HCT116 (cell line): ENCODE measurements around the gene FILIP1. TPM values are rescaled to one million over a fixed set of nuclear protein-coding genes. Genes with fewer than 3 reads are reported as not detected.

Source experiments
- ATAC-seq: fragments of 200-7000 bp; cut with Tn5 transposase; 2 replicates; pipeline ENCODE4 v1.9.1; 2020; ENCODE audit warnings: mild to moderate bottlenecking, moderate library complexity
- BruUV-seq: library from RNA; stranded (reverse); fragments of 400-500 nt; replicated peaks from 2 replicates; lab custom pipeline; 2021; lab: Mats Ljungman, UMichigan
- CTCF ChIA-PET: fragments of 300-600 bp; sonication (Branson Sonifier 250); formaldehyde crosslinking; loops from one replicate; lab custom pipeline; 2021; ENCODE audit warnings: antibody characterized with exemption; lab: Charles Lee
- POLR2A ChIA-PET: fragments of 300-600, 350-600 bp; sonication (Branson Sonifier 250); formaldehyde crosslinking; loops from one replicate; lab custom pipeline; 2021; ENCODE audit warnings: antibody characterized with exemption; lab: Charles Lee
- RAD21 ChIA-PET, 2 experiments: fragments of 300-600 bp; sonication (Branson Sonifier 250); formaldehyde crosslinking; loops; one replicate each; lab custom pipeline; 2023; ENCODE audit warnings: low total read pairs in 2 of 2; ENCODE audit not compliant: uncharacterized antibody in 2 of 2, unreplicated experiment in 2 of 2, low non-redundant PET in 1 of 2; lab: Charles Lee
- DNase-seq: peaks from one replicate; pipeline ENCODE4 v3.0.0-alpha.2; 2010; ENCODE audit warnings: low read depth, low spot score
- H2AFZ ChIP-seq: fragments of 200-600 bp; shearing (Covaris generic), sonication (generic); 2 replicates; pipeline ENCODE4 v1.6.1; 2017; ENCODE audit warnings: low read depth, mixed run types, mixed read lengths, antibody characterized with exemption, low read length; ENCODE audit not compliant: poor library complexity, severe bottlenecking
- H3K27ac ChIP-seq: 2 replicates; pipeline ENCODE4 v1.5.1; 2012; ENCODE audit warnings: low read depth, low read length
- H3K27me3 ChIP-seq: fragments of 200-600 bp; sonication (generic); 2 replicates; pipeline ENCODE4 v1.6.1; 2016; ENCODE audit warnings: mixed run types, low read length, mixed read lengths; ENCODE audit not compliant: insufficient read depth
- H3K36me3 ChIP-seq, 2 experiments: fragments of 200-500 bp in 1 of 2; fragments of 200-600 bp in 1 of 2; sonication (Bioruptor generic) in 1 of 2; sonication (generic) in 1 of 2; 2 replicates each; pipeline versions ENCODE4 v1.5.1 to v1.6.1; 2014 to 2016; ENCODE audit warnings: low read length in 2 of 2, inconsistent platforms in 1 of 2, mixed read lengths in 1 of 2, mixed run types in 1 of 2; ENCODE audit not compliant: insufficient read depth in 2 of 2, control insufficient read depth in 1 of 2
- H3K4me1 ChIP-seq, 2 experiments: fragments of 200-600 bp in 1 of 2; sonication (generic) in 1 of 2; 2 replicates each; pipeline versions ENCODE4 v1.5.1 to v1.6.1; 2012 to 2017; ENCODE audit warnings: low read length in 2 of 2, inconsistent platforms in 1 of 2, mild to moderate bottlenecking in 1 of 2, mixed read lengths in 1 of 2, mixed run types in 1 of 2, moderate library complexity in 1 of 2; ENCODE audit not compliant: insufficient read depth in 2 of 2, control insufficient read depth in 1 of 2
- H3K4me2 ChIP-seq: fragments of 200-600 bp; sonication (generic); 2 replicates; pipeline ENCODE4 v1.6.1; 2017; ENCODE audit warnings: mixed run types, low read length, mixed read lengths
- H3K4me3 ChIP-seq, 2 experiments: fragments of 200-600 bp in 1 of 2; sonication (generic) in 1 of 2; replicated peaks in 1 of 2; 2 replicates each; pipeline ENCODE4 v1.5.1; 2011 to 2016; ENCODE audit warnings: low read length in 2 of 2, control low read depth in 1 of 2, low read depth in 1 of 2, mild to moderate bottlenecking in 1 of 2, mixed read lengths in 1 of 2, mixed run types in 1 of 2
- H3K79me2 ChIP-seq: fragments of 200-600 bp; sonication (generic); 2 replicates; pipeline ENCODE4 v1.6.1; 2017; ENCODE audit warnings: mild to moderate bottlenecking, mixed run types, low read length, moderate library complexity, mixed read lengths; ENCODE audit not compliant: insufficient read depth
- H3K9ac ChIP-seq: fragments of 200-600 bp; sonication (generic); 2 replicates; pipeline ENCODE4 v1.6.1; 2016; ENCODE audit warnings: low read length, mixed read lengths
- H3K9me2 ChIP-seq: fragments of 200-600 bp; sonication (generic), shearing (Covaris generic); 2 replicates; pipeline ENCODE4 v1.6.1; 2017; ENCODE audit warnings: mixed run types, mild to moderate bottlenecking, moderate library complexity; ENCODE audit not compliant: insufficient read depth
- H3K9me3 ChIP-seq, 2 experiments: fragments of 200-500 bp in 1 of 2; fragments of 200-600 bp in 1 of 2; sonication (Bioruptor generic) in 1 of 2; sonication (generic) in 1 of 2; 2 replicates each; pipeline ENCODE4 v1.6.1; 2014 to 2017; ENCODE audit warnings: low read length in 2 of 2, mixed read lengths in 2 of 2, inconsistent platforms in 1 of 2, low read depth in 1 of 2, mild to moderate bottlenecking in 1 of 2, mixed run types in 1 of 2, moderate library complexity in 1 of 2; ENCODE audit not compliant: control insufficient read depth in 1 of 2, insufficient read depth in 1 of 2
- H4K20me1 ChIP-seq: fragments of 200-600 bp; sonication (generic), shearing (Covaris generic); 2 replicates; pipeline ENCODE4 v1.6.1; 2017; ENCODE audit warnings: mixed run types, mild to moderate bottlenecking, moderate library complexity; ENCODE audit not compliant: insufficient read depth
- CTCF ChIP-seq, 3 experiments: fragments of 200-600 bp in 1 of 3; sonication (generic) in 1 of 3; IDR thresholded peaks in 2 of 3; conservative IDR thresholded peaks in 1 of 3; 2 replicates each; pipeline ENCODE4 v1.5.1; 2012 to 2017; ENCODE audit warnings: low read depth in 2 of 3, low read length in 2 of 3, antibody characterized with exemption in 1 of 3, borderline replicate concordance in 1 of 3, control low read depth in 1 of 3, mild to moderate bottlenecking in 1 of 3, mixed read lengths in 1 of 3, mixed run types in 1 of 3, moderate library complexity in 1 of 3; ENCODE audit not compliant: insufficient read depth in 1 of 3
- EGR1 ChIP-seq: IDR thresholded peaks from 2 replicates; pipeline ENCODE4 v1.6.1; 2012; ENCODE audit warnings: low read depth
- ELF1 ChIP-seq: IDR thresholded peaks from 2 replicates; pipeline ENCODE4 v1.6.1; 2012; ENCODE audit warnings: low read depth, borderline replicate concordance
- EZH2 ChIP-seq: fragments of 200-600 bp; sonication (generic); IDR thresholded peaks from 2 replicates; pipeline ENCODE4 v1.6.1; 2017; ENCODE audit warnings: antibody characterized with exemption, mixed run types
- FOSL1 ChIP-seq: IDR thresholded peaks from 2 replicates; pipeline ENCODE4 v1.6.1; 2012; ENCODE audit warnings: low read depth
- SP1 ChIP-seq: IDR thresholded peaks from 2 replicates; pipeline ENCODE4 v1.6.1; 2012; ENCODE audit warnings: low read depth
- SRF ChIP-seq: IDR thresholded peaks from 2 replicates; pipeline ENCODE4 v1.6.1; 2012; ENCODE audit warnings: low read depth
- TCF7L2 ChIP-seq: IDR thresholded peaks from 2 replicates; pipeline ENCODE4 v1.7.0; 2011; ENCODE audit warnings: borderline replicate concordance, inconsistent platforms; ENCODE audit not compliant: insufficient read depth, insufficient read length; ENCODE audit errors: extremely low read depth
- ZFX ChIP-seq: fragments of 450-650 bp; IDR thresholded peaks from 2 replicates; pipeline ENCODE4 v1.6.1; 2017
- ZNF274 ChIP-seq: fragments of 200-500 bp; sonication (Bioruptor generic); IDR thresholded peaks from 2 replicates; pipeline ENCODE4 v1.6.1; 2014; ENCODE audit warnings: mild to moderate bottlenecking, low read depth, low read length, inconsistent platforms
- intact Hi-C: fragments of 100-400 bp; cut with micrococcal nuclease; formaldehyde crosslinking; loops from 2 replicates; pipeline ENCODE4 v1.10.0; 2022
- total RNA-seq: library from RNA; stranded (reverse); gene quantifications from one replicate; pipeline ENCODE4 v1.2.1, GENCODE V29; 2021; ENCODE audit not compliant: unreplicated experiment

The FILIP1 gene
- total RNA-seq, 1 experiment from 2014 or later, result 0.05 TPM

GRCh38 chr6:75329703-75330102, 163.9 kb downstream of the FILIP1 start:
- POLR2A ChIA-PET, result no interaction called here

More at GRCh38 chr6:75329703-75330102, 163.9 kb downstream of the FILIP1 start:
- no peaks in the 10 kb centered on the region for H3K27me3 ChIP-seq
- no peaks in the 10 kb centered on the region for H3K79me2 ChIP-seq
- BruUV-seq, result no TSS peak
- H3K4me2 ChIP-seq, result no peak overlapping the region
- TF ChIP-seq FOSL1, result no peak
- TF ChIP-seq ELF1, result no peak
- no peak for TF ChIP-seq EZH2
- TF ChIP-seq SRF, result no peak
- TF ChIP-seq ZFX, result no peak
- TF ChIP-seq EGR1, result no peak
- TF ChIP-seq ZNF274, result no peak
- no peak for TF ChIP-seq SP1
- no peak for TF ChIP-seq CTCF (IDR thresholded peaks at IDR 0.05 in 2 of 3, conservative IDR thresholded peaks at IDR 0.05 in 1 of 3; ENCODE audit: borderline replicate concordance in 1 of 3, insufficient read depth in 1 of 3, low read depth in 2 of 3, low read length in 2 of 3)
- TF ChIP-seq TCF7L2, result no peak
- TF ChIP-seq, all 23 proteins: peak for 0
- no peaks in the 10 kb centered on the region for H3K9me2 ChIP-seq
- RAD21 ChIA-PET, result no interaction called here
- H3K36me3 ChIP-seq, result no peaks in the 10 kb centered on the region
- H3K27ac ChIP-seq, result no peak overlapping the region
- CTCF ChIA-PET, result no interaction called here
- H3K9ac ChIP-seq, result no peak overlapping the region
- no peak overlapping the region for H3K4me3 ChIP-seq
- intact Hi-C loops, result no loop called here
- no peak for DNase-seq
- no peaks in the 10 kb centered on the region for H3K9me3 ChIP-seq
- no peaks in the 10 kb centered on the region for H4K20me1 ChIP-seq
- no peak overlapping the region for H2AFZ ChIP-seq
- ATAC-seq, result no peak
- no peaks in the 10 kb centered on the region for H3K4me1 ChIP-seq
